GM12878 (cell line): Measurements from ENCODE around the gene GALNT9.

Source experiments
- BHLHE40 ChIP-seq, 2 experiments: fragments of 450-650 bp in 1 of 2; IDR thresholded peaks; 2 replicates each; pipeline ENCODE4 v1.6.1; 2011 to 2017; ENCODE audit warnings: low read depth in 2 of 2, borderline replicate concordance in 1 of 2, improper control_type of control experiment in 1 of 2, low read length in 1 of 2, mild to moderate bottlenecking in 1 of 2
- CHD2 ChIP-seq: IDR thresholded peaks from 2 replicates; pipeline ENCODE4 v1.6.1; 2011; ENCODE audit warnings: low read depth, low read length, improper control_type of control experiment, borderline replicate concordance
- CTCF ChIP-seq, 3 experiments: IDR thresholded peaks in 2 of 3; conservative IDR thresholded peaks in 1 of 3; 2 replicates each; pipeline ENCODE4 v1.5.1; 2011; ENCODE audit warnings: low read depth in 3 of 3, low read length in 3 of 3, mild to moderate bottlenecking in 3 of 3, control low read depth in 2 of 3, moderate library complexity in 2 of 3, inconsistent platforms in 1 of 3, mixed read lengths in 1 of 3; ENCODE audit not compliant: control insufficient read depth in 2 of 3, insufficient read depth in 1 of 3; ENCODE audit errors: extremely low read depth in 1 of 3
- EP300 ChIP-seq, 2 experiments: fragments of 150-350 bp in 1 of 2; IDR thresholded peaks; 2 replicates each; pipeline ENCODE4 v1.6.1; 2011 to 2012; ENCODE audit warnings: low read depth in 2 of 2, low read length in 2 of 2, borderline replicate concordance in 1 of 2, improper control_type of control experiment in 1 of 2, inconsistent platforms in 1 of 2; ENCODE audit not compliant: control insufficient read depth in 1 of 2
- EZH2 ChIP-seq: IDR thresholded peaks from 2 replicates; pipeline ENCODE4 v1.6.1; 2012; ENCODE audit warnings: low read depth, mild to moderate bottlenecking, control low read depth, inconsistent platforms, low read length, borderline replicate concordance; ENCODE audit not compliant: control insufficient read depth
- JUND ChIP-seq: IDR thresholded peaks from 2 replicates; pipeline ENCODE4 v1.6.1; 2012; ENCODE audit warnings: low read depth, mild to moderate bottlenecking, low read length, improper control_type of control experiment, moderate library complexity
- NFIC ChIP-seq: IDR thresholded peaks from 2 replicates; pipeline ENCODE4 v1.6.1; 2012; ENCODE audit warnings: low read depth, mild to moderate bottlenecking, inconsistent platforms, low read length, moderate library complexity
- NRF1 ChIP-seq: conservative IDR thresholded peaks from 2 replicates; pipeline ENCODE4 v1.6.1; 2011; ENCODE audit warnings: mild to moderate bottlenecking, low read depth, low read length, improper control_type of control experiment
- POLR2A ChIP-seq: IDR thresholded peaks from 2 replicates; pipeline ENCODE4 v1.6.1; 2011; ENCODE audit warnings: low read depth, mild to moderate bottlenecking, low read length

- TF ChIP-seq NRF1, result no peak
- no peak for TF ChIP-seq EP300 (IDR thresholded peaks at IDR 0.05; ENCODE audit: borderline replicate concordance in 1 of 2, control insufficient read depth in 1 of 2, low read depth in 2 of 2, low read length in 2 of 2)
- no peak for TF ChIP-seq BHLHE40 (IDR thresholded peaks at IDR 0.05; ENCODE audit: borderline replicate concordance in 1 of 2, low read depth in 2 of 2, low read length in 1 of 2)
- no peak for TF ChIP-seq NFIC
- TF ChIP-seq CHD2, result no peak
- TF ChIP-seq JUND, result no peak
- TF ChIP-seq CTCF (IDR thresholded peaks at IDR 0.05 in 2 of 3, conservative IDR thresholded peaks at IDR 0.05 in 1 of 3; ENCODE audit: control insufficient read depth in 2 of 3, extremely low read depth in 1 of 3, insufficient read depth in 1 of 3, low read depth in 3 of 3, low read length in 3 of 3), result no peak
- no peak for TF ChIP-seq EZH2
- TF ChIP-seq POLR2A, result no peak
Observed at GRCh38 chr12:132273992-132274334, 55.4 kb downstream of the GALNT9 start.
